ENCODE data around the gene ARAF. TPM values are rescaled to one million over a fixed set of nuclear protein-coding genes. Genes with fewer than 3 reads are reported as not detected.

Gene ARAF
- total RNA-seq, 4 donors from 2014 or later, result 34.0 to 59.4 (median 45.8) TPM

DNA sequence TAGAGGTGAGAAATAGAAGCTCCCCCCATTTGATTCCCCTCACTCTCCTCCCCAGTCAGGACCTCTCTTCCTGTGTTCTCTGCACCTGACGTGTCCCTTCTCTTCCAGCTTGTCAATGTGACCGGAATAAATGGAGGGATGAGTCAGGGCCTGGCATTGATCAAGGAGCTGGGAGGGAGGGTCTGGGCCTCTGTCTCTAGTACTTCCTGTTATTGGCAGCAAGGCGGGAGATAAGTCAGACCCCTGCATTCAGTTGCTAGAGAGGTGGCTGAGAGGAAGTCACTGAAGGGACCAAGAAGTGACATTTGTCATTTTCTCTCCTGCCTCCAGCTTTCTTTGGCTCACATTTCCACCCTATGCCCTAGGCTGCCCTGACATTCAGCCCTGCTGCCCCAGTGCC, 42.9 kb upstream of the ARAF start:
- DNase-seq, result no peak
- WGBS, 2 donors, result 86 to 100% methylated on average over 1 to 3 of the region's 3 CpGs
- intact Hi-C loops (cut with DNase I), result no loop called here
- Histone ChIP-seq H3K27ac (no peak overlapping the region), H3K9me3 (no peaks in the 10 kb centered on the region), H3K36me3 (no peaks in the 10 kb centered on the region), H3K27me3 (no peaks in the 10 kb centered on the region), H3K4me1 (no peaks in the 10 kb centered on the region), H3K4me3 (replicated peaks in 1 of 3) (no peak overlapping the region)
- TF ChIP-seq, protein P1, sequence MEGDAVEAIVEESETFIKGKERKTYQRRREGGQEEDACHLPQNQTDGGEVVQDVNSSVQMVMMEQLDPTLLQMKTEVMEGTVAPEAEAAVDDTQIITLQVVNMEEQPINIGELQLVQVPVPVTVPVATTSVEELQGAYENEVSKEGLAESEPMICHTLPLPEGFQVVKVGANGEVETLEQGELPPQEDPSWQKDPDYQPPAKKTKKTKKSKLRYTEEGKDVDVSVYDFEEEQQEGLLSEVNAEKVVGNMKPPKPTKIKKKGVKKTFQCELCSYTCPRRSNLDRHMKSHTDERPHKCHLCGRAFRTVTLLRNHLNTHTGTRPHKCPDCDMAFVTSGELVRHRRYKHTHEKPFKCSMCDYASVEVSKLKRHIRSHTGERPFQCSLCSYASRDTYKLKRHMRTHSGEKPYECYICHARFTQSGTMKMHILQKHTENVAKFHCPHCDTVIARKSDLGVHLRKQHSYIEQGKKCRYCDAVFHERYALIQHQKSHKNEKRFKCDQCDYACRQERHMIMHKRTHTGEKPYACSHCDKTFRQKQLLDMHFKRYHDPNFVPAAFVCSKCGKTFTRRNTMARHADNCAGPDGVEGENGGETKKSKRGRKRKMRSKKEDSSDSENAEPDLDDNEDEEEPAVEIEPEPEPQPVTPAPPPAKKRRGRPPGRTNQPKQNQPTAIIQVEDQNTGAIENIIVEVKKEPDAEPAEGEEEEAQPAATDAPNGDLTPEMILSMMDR (IDR thresholded peaks at IDR 0.05), result no peak
- TF ChIP-seq POLR2A (IDR thresholded peaks at IDR 0.05), result no peak

DNA sequence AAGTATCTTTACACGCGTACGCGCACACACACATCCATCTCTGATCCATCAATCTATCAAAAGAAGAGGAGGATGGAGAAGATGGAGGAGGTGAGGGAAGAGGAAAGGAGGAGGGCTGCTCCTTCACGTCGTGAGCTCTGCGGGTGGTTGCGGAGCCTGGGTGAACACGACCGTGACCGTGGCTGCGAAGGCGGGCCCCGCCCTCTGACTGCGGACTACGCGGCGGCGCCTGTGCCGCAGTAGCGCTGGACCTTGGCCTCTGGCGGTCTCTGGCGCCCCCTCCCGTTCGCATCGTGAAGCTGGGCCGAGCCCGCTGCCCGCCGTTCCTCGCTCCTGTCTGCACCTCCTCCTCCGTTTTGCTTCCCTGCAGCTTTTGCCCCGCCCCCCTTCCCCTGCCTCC, 37.7 kb upstream of the ARAF start:
- H3K36me3 ChIP-seq, result no peaks in the 10 kb centered on the region
- peak overlapping the region in 1 of 3 donors; percentile 46 for H3K4me3 ChIP-seq (replicated peaks in 1 of 3)
- intact Hi-C loops (cut with DNase I), result no loop called here
- TF ChIP-seq, protein P1 (IDR thresholded peaks at IDR 0.05), result peak; percentile 45 to 86 (median 65)
- TF ChIP-seq POLR2A (IDR thresholded peaks at IDR 0.05), result no peak
- no peaks in the 10 kb centered on the region for H3K27me3 ChIP-seq
- DNase-seq, result peak; percentile 80 to 81
- 20 to 40% methylated on average over 4 to 6 of the region's 33 CpGs for WGBS, 2 donors
- H3K9me3 ChIP-seq, result no peaks in the 10 kb centered on the region
- H3K27ac ChIP-seq, result no peak overlapping the region
- peaks cover 0 to 4% of the 10 kb centered on the region in 2 donors for H3K4me1 ChIP-seq

DNA sequence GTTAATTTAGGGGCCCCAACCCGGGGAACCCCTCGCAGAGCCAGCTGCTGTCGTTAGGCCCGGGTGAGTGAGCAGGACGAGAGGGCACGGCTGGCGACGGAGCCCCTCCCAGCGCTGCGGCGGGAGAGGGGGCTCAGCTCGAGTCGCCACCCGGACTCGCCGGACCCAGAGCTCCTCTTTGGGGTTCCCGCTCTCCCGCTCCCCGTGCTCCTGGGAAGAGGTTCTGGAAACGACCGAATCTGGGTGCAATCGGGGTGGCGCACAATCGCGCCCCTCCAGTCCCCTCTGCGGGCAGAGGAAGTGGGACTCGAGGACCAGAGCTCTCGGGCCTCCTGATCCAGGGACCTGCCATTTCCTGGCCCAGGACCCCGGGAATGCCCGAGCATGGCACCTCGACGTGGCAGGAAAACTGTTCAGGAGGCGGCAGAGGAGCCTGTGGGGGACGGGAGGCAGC, 37.3 kb upstream of the ARAF start:
- H3K4me3 ChIP-seq (replicated peaks in 1 of 3), result peak overlapping the region in 2 of 3 donors; percentile 7 to 46
- no peak for DNase-seq
- H3K27me3 ChIP-seq, result no peaks in the 10 kb centered on the region
- intact Hi-C loops (cut with DNase I), result no loop called here
- no peak overlapping the region for H3K27ac ChIP-seq
- no peaks in the 10 kb centered on the region for H3K9me3 ChIP-seq
- TF ChIP-seq, protein P1 (IDR thresholded peaks at IDR 0.05), result no peak
- no peak for TF ChIP-seq POLR2A (IDR thresholded peaks at IDR 0.05)
- H3K36me3 ChIP-seq, result no peaks in the 10 kb centered on the region
- WGBS, 2 donors, result 0% methylated on average over 2 of the region's 34 CpGs; no CpG with 5 or more reads in 1 of the 2 donors
- H3K4me1 ChIP-seq, result peaks cover 0 to 4% of the 10 kb centered on the region in 2 donors

DNA sequence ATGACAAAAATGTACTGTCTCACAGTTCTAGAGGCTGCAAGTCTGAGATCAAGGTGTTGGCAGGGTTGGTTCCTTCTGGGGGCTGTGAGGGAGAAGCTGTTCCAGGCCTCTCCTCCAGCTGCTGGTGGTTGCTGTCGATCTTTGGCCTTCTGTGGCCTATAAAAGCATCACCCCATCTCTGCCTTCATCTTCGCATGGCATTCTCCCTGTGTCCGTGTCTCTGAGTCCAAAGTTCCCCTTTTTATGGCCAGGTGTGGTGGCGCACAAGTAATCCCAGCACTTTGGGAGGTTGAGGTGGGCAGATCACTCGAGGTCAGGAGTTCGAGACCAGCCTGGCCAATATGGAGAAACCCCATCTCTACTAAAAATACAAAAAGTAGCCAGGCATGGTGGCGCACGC, 31.5 kb upstream of the ARAF start:
- TF ChIP-seq POLR2A (IDR thresholded peaks at IDR 0.05), result no peak
- TF ChIP-seq, protein P1 (IDR thresholded peaks at IDR 0.05), result no peak

DNA sequence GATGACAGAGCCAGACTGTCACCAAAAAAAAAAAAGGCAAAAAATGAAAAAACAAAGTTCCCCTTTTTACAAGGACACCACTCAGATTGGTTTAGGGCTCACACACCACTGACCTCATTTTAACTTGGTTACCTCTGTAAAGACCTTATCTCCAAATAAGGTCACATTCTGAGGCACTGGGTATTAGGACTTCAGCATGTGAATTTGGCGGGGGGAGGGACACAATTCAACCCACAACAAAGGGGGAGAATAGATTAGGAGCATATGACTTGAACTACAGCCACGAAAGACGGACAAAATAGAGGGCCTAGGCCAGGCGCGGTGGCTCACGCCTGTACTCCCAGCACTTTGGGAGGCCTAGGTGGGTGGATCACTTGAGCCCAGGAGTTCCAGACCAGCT, 31.0 kb upstream of the ARAF start:
- Histone ChIP-seq H3K4me3 (replicated peaks in 1 of 3) (no peak overlapping the region), H3K27ac (no peak overlapping the region), H3K36me3 (no peaks in the 10 kb centered on the region), H3K9me3 (no peaks in the 10 kb centered on the region), H3K4me1 (no peaks in the 10 kb centered on the region), H3K27me3 (no peaks in the 10 kb centered on the region)
- no peak for TF ChIP-seq POLR2A (IDR thresholded peaks at IDR 0.05)
- TF ChIP-seq, protein P1 (IDR thresholded peaks at IDR 0.05), result no peak
- DNase-seq, result no peak
- WGBS, 2 donors, result 95 to 100% methylated on average over 4 to 6 of the region's 6 CpGs
- intact Hi-C loops (cut with DNase I), result no loop called here

More for the DNA sequence above, 31.5 kb upstream of the ARAF start:
- Histone ChIP-seq H3K4me3 (replicated peaks in 1 of 3) (no peak overlapping the region), H3K27ac (no peak overlapping the region), H3K36me3 (no peaks in the 10 kb centered on the region), H3K27me3 (no peaks in the 10 kb centered on the region), H3K9me3 (no peaks in the 10 kb centered on the region), H3K4me1 (no peaks in the 10 kb centered on the region)
- no peak for DNase-seq
- intact Hi-C loops (cut with DNase I), result loop anchor here (5.0 kb wide), 1 partner anchor 337 kb away; the partner anchor contains the start of gene UBA1
- 94 to 100% methylated on average over 4 to 8 of the region's 8 CpGs for WGBS, 2 donors
